Spleen (tissue), 7 donors: ENCODE results near the gene LRRC59.
"Not testable (repeated sequence)": the region's sequence is repeated elsewhere in the genome, so short reads cannot be mapped to it uniquely, and the experiment has no call there.

Source experiments
- CTCF ChIP-seq, 11 experiments: fragments of 200-600 bp in 7 of 11; fragments of 450-650 bp in 4 of 11; sonication (generic) in 4 of 11; IDR thresholded peaks in 8 of 11; conservative IDR thresholded peaks in 3 of 11; 1 replicate in 7 of 11; 2 replicates in 4 of 11; pipeline versions ENCODE4 v1.4.0 to v1.8.0; 2016 to 2021; ENCODE audit warnings: antibody characterized with exemption in 11 of 11, inconsistent platforms in 4 of 11, mild to moderate bottlenecking in 1 of 11
- POLR2A ChIP-seq, 3 donors: fragments of 450-650 bp; IDR thresholded peaks; one replicate each; pipeline ENCODE4 v1.5.1; 2017; ENCODE audit warnings: antibody characterized with exemption in 3 of 3, mild to moderate bottlenecking in 1 of 3
- donor health status: DM: no; HTN: no; CAD: no; lungs with moderate emphysema.
- donor health status: DM: no; HTN: no; CAD: no.
- donor health status: DM: no; HTN: no; CAD: no.

GRCh38 chr17:50419577-50419976, 22.3 kb upstream of the LRRC59 start:
- TF ChIP-seq POLR2A (IDR thresholded peaks at IDR 0.05); CTCF (IDR thresholded peaks at IDR 0.05 in 8 of 11, conservative IDR thresholded peaks at IDR 0.05 in 3 of 11): not testable (repeated sequence)
